HepG2 (cell line): ENCODE results near the gene AMBRA1. TPM values are rescaled to one million over a fixed set of nuclear protein-coding genes. Genes with fewer than 3 reads are reported as not detected.

Experiments used
- ATAC-seq: fragments of 200-7000 bp; cut with Tn5 transposase; 3 replicates; pipeline ENCODE4 v1.9.1; 2020; ENCODE audit warnings: mild to moderate bottlenecking, moderate library complexity
- BruUV-seq: library from RNA; stranded (reverse); fragments of 400-500 nt; replicated peaks from 2 replicates; lab custom pipeline; 2021; lab: Mats Ljungman, UMichigan
- CTCF ChIA-PET: fragments of 300-600 bp; formaldehyde crosslinking; extraction: SDS; loops from one replicate; lab custom pipeline; 2021; ENCODE audit warnings: low total read pairs, inconsistent platforms, low intra/inter-chr PET ratio; lab: Yijun Ruan, JAX
- POLR2A ChIA-PET: fragments of 350-600 bp; sonication (Branson Sonifier 250); formaldehyde crosslinking; loops from one replicate; lab custom pipeline; 2020; ENCODE audit warnings: antibody characterized with exemption, inconsistent platforms; lab: Yijun Ruan, JAX
- DNase-seq: peaks from one replicate; pipeline ENCODE4 v3.0.0-alpha.2; 2015; ENCODE audit warnings: low spot score
- FAIRE-seq: peaks from 3 replicates; lab custom pipeline; 2011; peaks lifted over from hg19 to GRCh38; lab: Jason Lieb, UNC
- H2AFZ ChIP-seq: one replicate; pipeline ENCODE4 v1.6.1; 2011; ENCODE audit warnings: low read length, inconsistent platforms
- H3K27ac ChIP-seq: fragments of 300-600 bp; 3 replicates; pipeline ENCODE4 v1.8.0; 2011; ENCODE audit warnings: mixed run types, mild to moderate bottlenecking, mixed read lengths, low read length, inconsistent platforms; ENCODE audit not compliant: insufficient read depth; ENCODE audit errors: extremely low read length
- H3K27me3 ChIP-seq, 2 experiments: fragments of 200-600 bp in 1 of 2; 2 replicates in 1 of 2; 3 replicates in 1 of 2; pipeline versions ENCODE4 v1.6.0 to v1.8.0; 2011; ENCODE audit warnings: low read length in 2 of 2, mild to moderate bottlenecking in 2 of 2, moderate library complexity in 2 of 2, inconsistent platforms in 1 of 2; ENCODE audit not compliant: insufficient read depth in 2 of 2, control insufficient read depth in 1 of 2
- H3K36me3 ChIP-seq, 2 experiments: fragments of 200-600 bp in 1 of 2; replicated peaks in 1 of 2; 2 replicates in 1 of 2; 3 replicates in 1 of 2; pipeline versions ENCODE4 v1.5.1 to v1.8.0; 2011; ENCODE audit warnings: low read length in 2 of 2, inconsistent platforms in 1 of 2; ENCODE audit not compliant: insufficient read depth in 2 of 2, control insufficient read depth in 1 of 2
- H3K4me1 ChIP-seq: 2 replicates; pipeline ENCODE4 v1.5.1; 2012; ENCODE audit warnings: low read length, inconsistent platforms; ENCODE audit not compliant: insufficient read depth
- H3K4me2 ChIP-seq: 2 replicates; pipeline ENCODE4 v1.6.0; 2011; ENCODE audit warnings: low read depth, low read length, inconsistent platforms
- H3K4me3 ChIP-seq, 3 experiments: fragments of 200-600 bp in 1 of 3; sonication (generic), shearing (Covaris generic) in 1 of 3; replicated peaks in 1 of 3; 2 replicates each; pipeline ENCODE4 v1.5.1; 2011 to 2016; ENCODE audit warnings: low read length in 3 of 3, inconsistent platforms in 2 of 3, low read depth in 2 of 3, mild to moderate bottlenecking in 2 of 3, control low read depth in 1 of 3, mixed read lengths in 1 of 3; ENCODE audit not compliant: insufficient read depth in 1 of 3
- H3K79me2 ChIP-seq: one replicate; pipeline ENCODE4 v1.6.1; 2011; ENCODE audit warnings: low read length, inconsistent platforms; ENCODE audit not compliant: insufficient read depth
- H3K9ac ChIP-seq: 2 replicates; pipeline ENCODE4 v1.6.0; 2011; ENCODE audit warnings: mild to moderate bottlenecking, low read depth, low read length, inconsistent platforms; ENCODE audit not compliant: insufficient read depth
- H3K9me3 ChIP-seq: 2 replicates; pipeline ENCODE4 v1.5.1; 2012; ENCODE audit warnings: mild to moderate bottlenecking, low read length
- H4K20me1 ChIP-seq: 2 replicates; pipeline ENCODE4 v1.6.0; 2011; ENCODE audit warnings: inconsistent platforms, mild to moderate bottlenecking, low read length, moderate library complexity; ENCODE audit not compliant: insufficient read depth
- AHR ChIP-seq: IDR thresholded peaks from 2 replicates; pipeline ENCODE4 v1.6.1; 2018; ENCODE audit warnings: missing genetic modification reagents, missing compliant biosample characterization
- ARNTL ChIP-seq: sonication (generic); formaldehyde crosslinking; IDR thresholded peaks from 2 replicates; pipeline ENCODE4 v1.4.0; 2020; ENCODE audit warnings: mild to moderate bottlenecking, missing genetic modification reagents
- HNRNPH1 ChIP-seq: fragments of 200-400 bp; formaldehyde crosslinking; optimal IDR thresholded peaks from 2 replicates; pipeline ENCODE3; 2017; ENCODE audit warnings: mild to moderate bottlenecking, low read depth, low read length
- KLF9 ChIP-seq: IDR thresholded peaks from 2 replicates; pipeline ENCODE4 v1.6.1; 2016; ENCODE audit warnings: low read depth
- NR2C2 ChIP-seq: sonication (generic); formaldehyde crosslinking; IDR thresholded peaks from 2 replicates; pipeline ENCODE4 v1.4.0; 2020; ENCODE audit warnings: missing genetic modification reagents, mild to moderate bottlenecking, moderate library complexity, borderline replicate concordance
- RFXANK ChIP-seq: IDR thresholded peaks from 2 replicates; pipeline ENCODE4 v1.6.1; 2016
- ZBTB20 ChIP-seq: sonication (generic); formaldehyde crosslinking; IDR thresholded peaks from 2 replicates; pipeline ENCODE4 v1.8.1; 2023; ENCODE audit warnings: missing genetic modification reagents, low read depth, mild to moderate bottlenecking, borderline replicate concordance
- ZNF414 ChIP-seq: sonication (generic); formaldehyde crosslinking; IDR thresholded peaks from 2 replicates; pipeline ENCODE4 v1.5.0; 2020; ENCODE audit warnings: missing genetic modification reagents
- ZNF496 ChIP-seq: sonication (generic); formaldehyde crosslinking; IDR thresholded peaks from 2 replicates; pipeline ENCODE4 v1.8.1; 2023; ENCODE audit warnings: mild to moderate bottlenecking, moderate library complexity, missing genetic modification reagents; ENCODE audit not compliant: insufficient replicate concordance
- ZNF512B ChIP-seq: sonication (generic); formaldehyde crosslinking; IDR thresholded peaks from 2 replicates; pipeline ENCODE4 v1.5.1; 2020; ENCODE audit warnings: missing genetic modification reagents, mild to moderate bottlenecking, borderline replicate concordance
- ZNF782 ChIP-seq: sonication (generic); formaldehyde crosslinking; IDR thresholded peaks from 2 replicates; pipeline ENCODE4 v1.4.0; 2020; ENCODE audit warnings: missing genetic modification reagents, mild to moderate bottlenecking, borderline replicate concordance
- ZNF83 ChIP-seq: sonication (generic); formaldehyde crosslinking; IDR thresholded peaks from 2 replicates; pipeline ENCODE4 v1.4.0; 2020; ENCODE audit warnings: missing genetic modification reagents, mild to moderate bottlenecking, borderline replicate concordance
- WGBS: methylation state at CpG from one replicate; pipeline ENCODE4 v1.1.6; 2017; ENCODE audit warnings: low lambda C conversion rate; 5-methylcytosine and 5-hydroxymethylcytosine counted together
- in situ Hi-C: cut with HindIII; loops from 2 replicates; pipeline ENCODE4 v1.10.0; 2017; ENCODE audit warnings: low pct_unique_long_range_greater_than_20kb; ENCODE audit not compliant: extremely low pct_ligation_motif_present
- intact Hi-C: fragments of 100-400 bp; cut with micrococcal nuclease; formaldehyde crosslinking; loops from one replicate; pipeline ENCODE4 v1.10.0; 2022; ENCODE audit not compliant: unreplicated experiment
- polyA plus RNA-seq, 8 experiments: library from polyadenylated mRNA; depleted of rRNA in 3 of 8; stranded (reverse) in 7 of 8; unstranded in 1 of 8; fragments of >200 nt; fragmentation: Illumina TruSeq in 4 of 8; extraction: Trizol in 4 of 8; gene quantifications; 2 replicates each; pipeline versions ENCODE4 v1.2.1 to v1.2.3, GENCODE V29; 2011 to 2016; ENCODE audit warnings: low read depth in 4 of 8, missing spikeins in 1 of 8, mixed read lengths in 1 of 8; ENCODE audit not compliant: insufficient read depth in 1 of 8
- total RNA-seq, 5 experiments: library from RNA; depleted of rRNA; stranded (reverse); fragments of >200 nt; fragmentation: Illumina TruSeq; extraction: Trizol; gene quantifications; 2 replicates each; pipeline ENCODE4 v1.2.3, GENCODE V29; 2016; ENCODE audit warnings: low read depth in 1 of 5
- TF ChIP-seq, protein P1 (sequence below): fragments of 450-650 bp; IDR thresholded peaks from 2 replicates; pipeline ENCODE4 v1.6.1; 2016
- TF ChIP-seq, protein P2 (sequence below), 2 experiments: sonication (generic) in 1 of 2; formaldehyde crosslinking in 1 of 2; IDR thresholded peaks; 2 replicates each; pipeline versions ENCODE4 v1.4.0 to v1.6.1; 2018 to 2020; ENCODE audit warnings: missing genetic modification reagents in 2 of 2, borderline replicate concordance in 1 of 2, low read depth in 1 of 2, mild to moderate bottlenecking in 1 of 2, missing biosample characterization in 1 of 2
- TF ChIP-seq, protein P3 (sequence below): IDR thresholded peaks from 2 replicates; pipeline ENCODE4 v1.6.1; 2012; ENCODE audit warnings: low read depth, low read length, improper control_type of control experiment

The AMBRA1 gene
- total and polyA plus RNA-seq, 2 of the 13 experiments (the other 11 are each of a cell fraction or from before 2014, with no cell fraction given), result 15.7 to 26.0 TPM

DNA sequence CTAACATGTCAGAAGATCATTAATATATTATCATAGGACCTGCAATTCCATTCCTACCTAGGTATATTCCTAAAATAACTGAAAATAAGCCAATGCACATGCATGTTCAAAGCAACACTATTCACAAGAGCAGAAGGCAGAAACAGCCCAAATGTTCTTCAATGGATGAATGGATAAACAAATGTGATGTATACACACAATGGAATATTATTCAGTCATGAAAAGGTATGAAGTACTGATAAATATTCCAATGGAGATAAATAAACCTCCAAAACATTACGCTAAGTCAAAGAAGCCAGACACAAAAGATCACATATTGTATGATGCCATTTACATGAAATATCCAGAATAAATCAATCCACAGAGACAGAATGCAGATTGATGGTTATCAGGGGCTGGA, 16.8 kb downstream of the AMBRA1 start:
- TF ChIP-seq ZNF512B (CRISPR knock-in tag), result no peak
- no peak for TF ChIP-seq RFXANK
- no peak for TF ChIP-seq ARNTL (CRISPR knock-in tag)
- TF ChIP-seq KLF9, result no peak
- TF ChIP-seq, protein P1, sequence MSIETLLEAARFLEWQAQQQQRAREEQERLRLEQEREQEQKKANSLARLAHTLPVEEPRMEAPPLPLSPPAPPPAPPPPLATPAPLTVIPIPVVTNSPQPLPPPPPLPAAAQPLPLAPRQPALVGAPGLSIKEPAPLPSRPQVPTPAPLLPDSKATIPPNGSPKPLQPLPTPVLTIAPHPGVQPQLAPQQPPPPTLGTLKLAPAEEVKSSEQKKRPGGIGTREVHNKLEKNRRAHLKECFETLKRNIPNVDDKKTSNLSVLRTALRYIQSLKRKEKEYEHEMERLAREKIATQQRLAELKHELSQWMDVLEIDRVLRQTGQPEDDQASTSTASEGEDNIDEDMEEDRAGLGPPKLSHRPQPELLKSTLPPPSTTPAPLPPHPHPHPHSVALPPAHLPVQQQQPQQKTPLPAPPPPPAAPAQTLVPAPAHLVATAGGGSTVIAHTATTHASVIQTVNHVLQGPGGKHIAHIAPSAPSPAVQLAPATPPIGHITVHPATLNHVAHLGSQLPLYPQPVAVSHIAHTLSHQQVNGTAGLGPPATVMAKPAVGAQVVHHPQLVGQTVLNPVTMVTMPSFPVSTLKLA, result no peak
- TF ChIP-seq AHR (CRISPR knock-in tag), result no peak
- TF ChIP-seq, protein P2, sequence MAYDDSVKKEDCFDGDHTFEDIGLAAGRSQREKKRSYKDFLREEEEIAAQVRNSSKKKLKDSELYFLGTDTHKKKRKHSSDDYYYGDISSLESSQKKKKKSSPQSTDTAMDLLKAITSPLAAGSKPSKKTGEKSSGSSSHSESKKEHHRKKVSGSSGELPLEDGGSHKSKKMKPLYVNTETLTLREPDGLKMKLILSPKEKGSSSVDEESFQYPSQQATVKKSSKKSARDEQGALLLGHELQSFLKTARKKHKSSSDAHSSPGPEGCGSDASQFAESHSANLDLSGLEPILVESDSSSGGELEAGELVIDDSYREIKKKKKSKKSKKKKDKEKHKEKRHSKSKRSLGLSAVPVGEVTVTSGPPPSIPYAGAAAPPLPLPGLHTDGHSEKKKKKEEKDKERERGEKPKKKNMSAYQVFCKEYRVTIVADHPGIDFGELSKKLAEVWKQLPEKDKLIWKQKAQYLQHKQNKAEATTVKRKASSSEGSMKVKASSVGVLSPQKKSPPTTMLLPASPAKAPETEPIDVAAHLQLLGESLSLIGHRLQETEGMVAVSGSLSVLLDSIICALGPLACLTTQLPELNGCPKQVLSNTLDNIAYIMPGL (CRISPR knock-in tag; IDR thresholded peaks at IDR 0.05; ENCODE audit: borderline replicate concordance in 1 of 2, low read depth in 1 of 2), result no peak
- no peak for TF ChIP-seq NR2C2 (CRISPR knock-in tag)
- no peak for TF ChIP-seq ZNF414 (CRISPR knock-in tag)
- TF ChIP-seq ZNF782 (CRISPR knock-in tag), result no peak
- TF ChIP-seq ZNF83 (CRISPR knock-in tag), result no peak
- TF ChIP-seq, protein P3, sequence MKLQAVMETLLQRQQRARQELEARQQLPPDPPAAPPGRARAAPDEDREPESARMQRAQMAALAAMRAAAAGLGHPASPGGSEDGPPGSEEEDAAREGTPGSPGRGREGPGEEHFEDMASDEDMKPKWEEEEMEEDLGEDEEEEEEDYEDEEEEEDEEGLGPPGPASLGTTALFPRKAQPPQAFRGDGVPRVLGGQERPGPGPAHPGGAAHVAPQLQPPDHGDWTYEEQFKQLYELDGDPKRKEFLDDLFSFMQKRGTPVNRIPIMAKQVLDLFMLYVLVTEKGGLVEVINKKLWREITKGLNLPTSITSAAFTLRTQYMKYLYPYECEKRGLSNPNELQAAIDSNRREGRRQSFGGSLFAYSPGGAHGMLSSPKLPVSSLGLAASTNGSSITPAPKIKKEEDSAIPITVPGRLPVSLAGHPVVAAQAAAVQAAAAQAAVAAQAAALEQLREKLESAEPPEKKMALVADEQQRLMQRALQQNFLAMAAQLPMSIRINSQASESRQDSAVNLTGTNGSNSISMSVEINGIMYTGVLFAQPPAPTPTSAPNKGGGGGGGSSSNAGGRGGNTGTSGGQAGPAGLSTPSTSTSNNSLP, result no peak
- TF ChIP-seq ZNF496 (CRISPR knock-in tag), result no peak
- TF ChIP-seq ZBTB20 (CRISPR knock-in tag), result no peak
- TF ChIP-seq HNRNPH1, result no peak
- H3K79me2 ChIP-seq, result peaks cover 83% of the 10 kb centered on the region
- DNase-seq (no peak), ATAC-seq (no peak), FAIRE-seq (no peak)
- in situ Hi-C loops, result no loop called here
- 98% methylated on average over 1 of the region's 1 CpG for WGBS
- no peak overlapping the region for H2AFZ ChIP-seq
- BruUV-seq, result no TSS peak
- no peaks in the 10 kb centered on the region for H3K27me3 ChIP-seq
- H3K27ac ChIP-seq, result no peak overlapping the region
- H3K9ac ChIP-seq, result no peak overlapping the region
- POLR2A ChIA-PET, result no interaction called here
- no peak overlapping the region for H3K4me2 ChIP-seq
- H3K4me1 ChIP-seq, result peaks cover 72% of the 10 kb centered on the region
- intact Hi-C loops, result no loop called here
- H3K4me3 ChIP-seq, result no peak overlapping the region
- H4K20me1 ChIP-seq, result peaks cover 51% of the 10 kb centered on the region
- no peaks in the 10 kb centered on the region for H3K9me3 ChIP-seq
- peaks cover 2 to 3% of the 10 kb centered on the region in 2 experiments; a peak in 2 of 5 replicates for H3K36me3 ChIP-seq
- CTCF ChIA-PET, result no interaction called here
